Neural progenitor cell (in vitro differentiated cells): ENCODE data around the gene DOK5.

Experiments
- EZH2 ChIP-seq: fragments of 200-600 bp; sonication (generic); IDR thresholded peaks from 2 replicates; pipeline ENCODE4 v1.6.1; 2017; ENCODE audit warnings: antibody characterized with exemption, mild to moderate bottlenecking, moderate library complexity
- EZH2phosphoT487 ChIP-seq: fragments of 200-600 bp; sonication (generic); IDR thresholded peaks from 2 replicates; pipeline ENCODE4 v1.6.1; 2017; ENCODE audit warnings: antibody characterized with exemption
- TF ChIP-seq, protein P1 (sequence below): fragments of 200-600 bp; sonication (generic); IDR thresholded peaks from 2 replicates; pipeline ENCODE4 v1.5.1; 2017; ENCODE audit warnings: antibody characterized with exemption, mild to moderate bottlenecking

DNA sequence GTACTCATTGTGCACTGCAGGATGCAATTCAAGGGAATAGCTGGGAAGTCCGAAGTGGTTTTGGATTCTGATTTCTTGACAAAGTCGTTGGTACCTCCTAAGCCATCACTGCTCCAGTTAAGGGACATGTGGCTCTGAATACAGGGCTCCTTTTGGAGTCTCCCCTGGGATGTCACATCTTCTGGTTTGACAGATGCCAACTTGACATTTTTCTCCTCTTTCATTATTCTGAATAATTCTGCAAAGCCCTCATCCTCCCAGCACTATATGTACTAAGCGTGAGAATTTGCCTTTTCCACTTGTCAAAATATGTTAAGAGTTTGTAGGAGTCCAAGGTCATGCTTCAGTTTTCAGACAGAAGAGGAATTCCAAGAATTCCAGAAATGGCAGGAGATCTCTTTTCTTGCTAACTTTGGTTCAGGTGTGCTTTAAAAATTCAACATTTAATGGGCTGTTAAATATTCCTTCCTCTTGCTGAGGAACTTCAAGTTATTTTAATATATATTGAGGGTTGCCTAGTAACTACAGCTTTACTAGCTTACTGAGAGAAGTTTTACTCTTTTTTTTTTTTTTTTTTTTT, 38.7 kb downstream of the DOK5 start:
- TF ChIP-seq, protein P1, sequence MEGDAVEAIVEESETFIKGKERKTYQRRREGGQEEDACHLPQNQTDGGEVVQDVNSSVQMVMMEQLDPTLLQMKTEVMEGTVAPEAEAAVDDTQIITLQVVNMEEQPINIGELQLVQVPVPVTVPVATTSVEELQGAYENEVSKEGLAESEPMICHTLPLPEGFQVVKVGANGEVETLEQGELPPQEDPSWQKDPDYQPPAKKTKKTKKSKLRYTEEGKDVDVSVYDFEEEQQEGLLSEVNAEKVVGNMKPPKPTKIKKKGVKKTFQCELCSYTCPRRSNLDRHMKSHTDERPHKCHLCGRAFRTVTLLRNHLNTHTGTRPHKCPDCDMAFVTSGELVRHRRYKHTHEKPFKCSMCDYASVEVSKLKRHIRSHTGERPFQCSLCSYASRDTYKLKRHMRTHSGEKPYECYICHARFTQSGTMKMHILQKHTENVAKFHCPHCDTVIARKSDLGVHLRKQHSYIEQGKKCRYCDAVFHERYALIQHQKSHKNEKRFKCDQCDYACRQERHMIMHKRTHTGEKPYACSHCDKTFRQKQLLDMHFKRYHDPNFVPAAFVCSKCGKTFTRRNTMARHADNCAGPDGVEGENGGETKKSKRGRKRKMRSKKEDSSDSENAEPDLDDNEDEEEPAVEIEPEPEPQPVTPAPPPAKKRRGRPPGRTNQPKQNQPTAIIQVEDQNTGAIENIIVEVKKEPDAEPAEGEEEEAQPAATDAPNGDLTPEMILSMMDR, result no peak
- TF ChIP-seq EZH2 (no peak), EZH2phosphoT487 (no peak)
